Measurements from ENCODE around the gene PPTC7. TPM values are rescaled to one million over a fixed set of nuclear protein-coding genes. Genes with fewer than 3 reads are reported as not detected.

PPTC7 gene
- total and polyA plus RNA-seq, 2 of the 13 experiments (the other 11 are each of a cell fraction or from before 2014, with no cell fraction given), result 4.8 to 12.3 TPM

GRCh38 chr12:110501752-110502738 is 81.1 kb downstream of the PPTC7 start, which contains the start of the genes RAD9B and VPS29 (continued):
- TF ChIP-seq ARID4A (CRISPR knock-in tag; IDR thresholded peaks at IDR 0.05; ENCODE audit: borderline replicate concordance) (peak; percentile 97), ZNF839 (CRISPR knock-in tag; IDR thresholded peaks at IDR 0.05; ENCODE audit: borderline replicate concordance) (0 out of 2 replicates have a peak, but pooled peaks have one; percentile 18), ZNF430 (CRISPR knock-in tag; IDR thresholded peaks at IDR 0.05) (peak; percentile 87), ZNF44 (CRISPR knock-in tag; IDR thresholded peaks at IDR 0.05) (peak; percentile 96), ZNF230 (CRISPR knock-in tag; IDR thresholded peaks at IDR 0.05) (peak; percentile 98), ZFP36L2 (CRISPR knock-in tag; IDR thresholded peaks at IDR 0.05) (no peak), LRRFIP1 (CRISPR knock-in tag; conservative IDR thresholded peaks at IDR 0.05) (no peak), ZNF256 (CRISPR knock-in tag; conservative IDR thresholded peaks at IDR 0.05) (peak; percentile 97), MYC (CRISPR knock-in tag; IDR thresholded peaks at IDR 0.05; ENCODE audit: borderline replicate concordance) (peak; percentile 76; the same call in 1 of the 2 replicates), ZNF143 (CRISPR knock-in tag; IDR thresholded peaks at IDR 0.05) (peak; percentile 78), ZNF3 (CRISPR knock-in tag; IDR thresholded peaks at IDR 0.05) (no peak), HNRNPLL (IDR thresholded peaks at IDR 0.05; ENCODE audit: low read depth, low read length, poor library complexity, severe bottlenecking) (peak; percentile 84), ZMYM3 (CRISPR knock-in tag; IDR thresholded peaks at IDR 0.05) (peak; percentile 88), THAP11 (CRISPR knock-in tag; IDR thresholded peaks at IDR 0.05) (peak; percentile 93), ZNF17 (CRISPR knock-in tag; IDR thresholded peaks at IDR 0.05) (peak; percentile 95; the same call in 1 of the 2 replicates), ARID3A (IDR thresholded peaks at IDR 0.05; ENCODE audit: low read depth, low read length) (no peak), TGIF2 (CRISPR knock-in tag; IDR thresholded peaks at IDR 0.05) (peak; percentile 95), GABPB1 (CRISPR knock-in tag; IDR thresholded peaks at IDR 0.05) (peak; percentile 82), ZMAT3 (CRISPR knock-in tag; conservative IDR thresholded peaks at IDR 0.05) (peak; percentile 90)
- TF ChIP-seq, protein P1, sequence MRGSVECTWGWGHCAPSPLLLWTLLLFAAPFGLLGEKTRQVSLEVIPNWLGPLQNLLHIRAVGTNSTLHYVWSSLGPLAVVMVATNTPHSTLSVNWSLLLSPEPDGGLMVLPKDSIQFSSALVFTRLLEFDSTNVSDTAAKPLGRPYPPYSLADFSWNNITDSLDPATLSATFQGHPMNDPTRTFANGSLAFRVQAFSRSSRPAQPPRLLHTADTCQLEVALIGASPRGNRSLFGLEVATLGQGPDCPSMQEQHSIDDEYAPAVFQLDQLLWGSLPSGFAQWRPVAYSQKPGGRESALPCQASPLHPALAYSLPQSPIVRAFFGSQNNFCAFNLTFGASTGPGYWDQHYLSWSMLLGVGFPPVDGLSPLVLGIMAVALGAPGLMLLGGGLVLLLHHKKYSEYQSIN (CRISPR knock-in tag; IDR thresholded peaks at IDR 0.05; ENCODE audit: borderline replicate concordance), result no peak
